ENCODE measurements around the gene OR7C2.

- TF ChIP-seq CTCF (conservative IDR thresholded peaks at IDR 0.05 in 1 of 2, IDR thresholded peaks at IDR 0.05 in 1 of 2; ENCODE audit: extremely low read depth in 1 of 2, insufficient read depth in 1 of 2, low read depth in 1 of 2, low read length in 2 of 2) (no peak), EZH2 (IDR thresholded peaks at IDR 0.05; ENCODE audit: borderline replicate concordance, low read length) (no peak)
These were observed 1.0 kb upstream of the OR7C2 start for GRCh38 chr19:14940266-14940665.
